ENCODE data around the gene DGUOK. TPM values are rescaled to one million over a fixed set of nuclear protein-coding genes. Genes with fewer than 3 reads are reported as not detected.
"Not testable (repeated sequence)": the region's sequence is repeated elsewhere in the genome, so short reads cannot be mapped to it uniquely, and the experiment has no call there.

Gene DGUOK
- total RNA-seq, 2 experiments from 2014 or later = 96.4 to 103 TPM

GRCh38 chr2:73886357-73886756, 40.3 kb upstream of the DGUOK start:
- ATAC-seq = peak; percentile 88

GRCh38 chr2:73887596-73888353, 38.9 kb upstream of the DGUOK start:
- ChIA-PET POLR2A (interaction anchor here (0.7 to 1.2 kb wide), 4 partner anchors 8 to 514 kb away, joined by 3 to 6 read pairs (median 4); partner anchors contain the start of gene BOLA3), CTCF (interaction anchor here (0.8 to 1.6 kb wide), 2 partner anchors 64 to 290 kb away, joined by 4 to 7 read pairs; no protein-coding TSS in a partner anchor)
- H3K4me3 Mint-ChIP-seq; H3K27ac Mint-ChIP-seq; H3K27me3 Mint-ChIP-seq; H3K9me3 Mint-ChIP-seq; intact Hi-C loops (cut with micrococcal nuclease); H3K36me3 Mint-ChIP-seq (ENCODE audit: low read depth): not testable (repeated sequence)
- DNase-seq (peak; percentile 45), ATAC-seq (peak; percentile 61)
- H3K4me1 Mint-ChIP-seq (ENCODE audit: low read depth) = peaks cover 27% of the 10 kb centered on the region

More at GRCh38 chr2:73886357-73886756, 40.3 kb upstream of the DGUOK start:
- no peak overlapping the region for H3K4me3 Mint-ChIP-seq
- H3K4me1 Mint-ChIP-seq (ENCODE audit: low read depth) = peaks cover 27% of the 10 kb centered on the region
- peaks cover 3% of the 10 kb centered on the region for H3K36me3 Mint-ChIP-seq (ENCODE audit: low read depth)
- intact Hi-C loops (cut with micrococcal nuclease) = no loop called here
- peaks cover 3% of the 10 kb centered on the region for H3K27me3 Mint-ChIP-seq
- peak overlapping the region; percentile 47 for H3K27ac Mint-ChIP-seq
- TF ChIP-seq, protein P1, sequence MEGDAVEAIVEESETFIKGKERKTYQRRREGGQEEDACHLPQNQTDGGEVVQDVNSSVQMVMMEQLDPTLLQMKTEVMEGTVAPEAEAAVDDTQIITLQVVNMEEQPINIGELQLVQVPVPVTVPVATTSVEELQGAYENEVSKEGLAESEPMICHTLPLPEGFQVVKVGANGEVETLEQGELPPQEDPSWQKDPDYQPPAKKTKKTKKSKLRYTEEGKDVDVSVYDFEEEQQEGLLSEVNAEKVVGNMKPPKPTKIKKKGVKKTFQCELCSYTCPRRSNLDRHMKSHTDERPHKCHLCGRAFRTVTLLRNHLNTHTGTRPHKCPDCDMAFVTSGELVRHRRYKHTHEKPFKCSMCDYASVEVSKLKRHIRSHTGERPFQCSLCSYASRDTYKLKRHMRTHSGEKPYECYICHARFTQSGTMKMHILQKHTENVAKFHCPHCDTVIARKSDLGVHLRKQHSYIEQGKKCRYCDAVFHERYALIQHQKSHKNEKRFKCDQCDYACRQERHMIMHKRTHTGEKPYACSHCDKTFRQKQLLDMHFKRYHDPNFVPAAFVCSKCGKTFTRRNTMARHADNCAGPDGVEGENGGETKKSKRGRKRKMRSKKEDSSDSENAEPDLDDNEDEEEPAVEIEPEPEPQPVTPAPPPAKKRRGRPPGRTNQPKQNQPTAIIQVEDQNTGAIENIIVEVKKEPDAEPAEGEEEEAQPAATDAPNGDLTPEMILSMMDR (IDR thresholded peaks at IDR 0.05) = no peak
- DNase-seq = peak; percentile 90
- CTCF ChIA-PET = interaction anchor here (1.6 to 1.8 kb wide), 2 partner anchors 22 to 63 kb away, joined by 5 to 7 read pairs; no protein-coding TSS in a partner anchor
- POLR2A ChIA-PET = no interaction called here
- peaks cover 3% of the 10 kb centered on the region for H3K9me3 Mint-ChIP-seq

DNA sequence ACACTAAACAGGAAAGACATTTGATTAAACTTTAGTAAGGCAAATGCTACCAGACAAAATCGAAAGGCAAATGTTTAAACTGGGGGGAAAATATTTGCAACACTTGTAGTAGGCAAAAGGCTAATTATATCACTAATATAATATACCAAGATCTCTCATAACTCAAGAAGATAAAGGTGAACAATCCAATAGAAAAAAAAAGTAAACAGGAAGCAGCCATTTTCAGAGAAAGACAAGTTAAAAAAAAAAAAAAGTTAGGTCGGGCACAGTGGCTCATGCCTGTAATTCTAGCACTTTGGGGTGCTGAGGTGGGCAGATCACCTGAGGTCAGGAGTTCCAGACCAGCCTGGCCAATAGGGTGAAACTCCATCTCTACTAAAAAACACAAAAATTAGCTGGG, 38.3 kb upstream of the DGUOK start:
- TF ChIP-seq, protein P1 (IDR thresholded peaks at IDR 0.05) = no peak
- H3K4me3 Mint-ChIP-seq = no peak overlapping the region
- peaks cover 3% of the 10 kb centered on the region for H3K36me3 Mint-ChIP-seq (ENCODE audit: low read depth)
- H3K27ac Mint-ChIP-seq = peak overlapping the region; percentile 32
- peaks cover 27% of the 10 kb centered on the region for H3K4me1 Mint-ChIP-seq (ENCODE audit: low read depth)
- CTCF ChIA-PET = no interaction called here
- POLR2A ChIA-PET = interaction anchor here (1.2 kb wide), 1 partner anchor 259 kb away, joined by 4 read pairs; the partner anchor contains the start of gene BOLA3
- ATAC-seq (no peak), DNase-seq (no peak)
- intact Hi-C loops (cut with micrococcal nuclease) = no loop called here
- peaks cover 3% of the 10 kb centered on the region for H3K9me3 Mint-ChIP-seq
- H3K27me3 Mint-ChIP-seq = peaks cover under 1% of the 10 kb centered on the region

DNA sequence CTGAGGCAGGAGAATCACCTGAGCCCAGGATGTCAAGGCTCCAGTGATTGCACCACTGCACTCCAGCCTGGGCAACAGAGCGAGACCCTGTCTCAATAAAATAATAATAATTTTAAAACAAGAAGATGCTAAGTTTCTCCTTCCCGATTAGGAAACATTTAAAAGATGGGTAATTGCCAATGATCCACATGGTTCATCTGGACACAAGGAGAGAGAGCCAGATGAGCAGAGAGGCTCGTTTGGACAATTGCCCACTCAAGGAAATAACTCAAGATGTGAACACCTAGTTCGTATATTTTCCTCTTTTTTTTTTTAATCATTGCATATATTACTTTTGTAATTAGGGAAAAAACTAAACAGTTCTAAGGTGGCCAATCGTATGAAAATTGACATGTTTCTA, 37.5 kb upstream of the DGUOK start:
- TF ChIP-seq, protein P1 (IDR thresholded peaks at IDR 0.05) = no peak
- Mint-ChIP-seq H3K27ac (no peak overlapping the region), H3K4me3 (no peak overlapping the region), H3K4me1 (ENCODE audit: low read depth) (peaks cover 28% of the 10 kb centered on the region), H3K27me3 (no peaks in the 10 kb centered on the region), H3K9me3 (peaks cover 3% of the 10 kb centered on the region), H3K36me3 (ENCODE audit: low read depth) (peaks cover 3% of the 10 kb centered on the region)
- ChIA-PET CTCF (no interaction called here), POLR2A (no interaction called here)
- ATAC-seq = no peak
- DNase-seq = no peak
- intact Hi-C loops (cut with micrococcal nuclease) = no loop called here

DNA sequence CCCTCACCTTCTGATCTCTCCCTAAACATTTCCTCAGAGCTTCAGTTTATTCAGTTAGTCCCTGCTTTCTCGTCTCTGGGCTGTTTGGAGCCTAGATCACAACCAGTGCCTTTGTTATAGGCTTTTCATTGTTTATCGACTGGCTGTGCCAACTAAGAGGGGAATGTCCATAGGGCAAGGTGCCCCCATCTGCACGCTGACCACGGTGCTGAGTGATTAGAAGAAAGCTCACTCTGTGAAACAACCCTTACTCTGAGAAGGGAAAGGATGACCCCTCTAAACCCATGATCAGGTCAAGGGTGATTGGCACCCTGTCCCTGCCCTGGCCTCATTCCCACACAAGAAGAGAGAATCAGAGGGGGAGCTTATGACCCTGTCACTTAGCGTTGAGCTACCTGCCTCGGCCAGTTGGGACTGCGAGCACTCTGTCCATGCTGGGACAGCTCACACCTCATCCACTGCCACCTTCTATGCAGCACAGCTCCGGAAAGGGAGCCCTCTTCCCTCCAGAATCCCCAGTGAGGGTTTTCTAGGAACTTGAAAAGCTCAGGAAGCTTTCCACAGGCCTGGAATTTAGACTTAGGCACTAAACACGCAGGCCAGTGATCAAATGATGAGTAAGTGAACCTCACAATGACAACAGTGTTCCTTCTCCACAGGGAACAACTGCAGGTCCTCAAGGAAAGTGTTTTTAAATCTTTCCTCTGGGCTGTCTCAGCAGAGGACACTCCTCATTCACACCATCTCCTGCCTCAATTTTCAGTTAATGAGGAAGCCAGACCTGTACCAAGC, 36.2 kb upstream of the DGUOK start:
- peaks cover 3% of the 10 kb centered on the region for H3K36me3 Mint-ChIP-seq (ENCODE audit: low read depth)
- H3K27ac Mint-ChIP-seq = no peak overlapping the region
- intact Hi-C loops (cut with micrococcal nuclease) = no loop called here
- POLR2A ChIA-PET = no interaction called here
- H3K27me3 Mint-ChIP-seq = no peaks in the 10 kb centered on the region
- peaks cover 3% of the 10 kb centered on the region for H3K9me3 Mint-ChIP-seq
- CTCF ChIA-PET = interaction anchor here (1.0 to 1.2 kb wide), 3 partner anchors 17 to 67 kb away, joined by 3 to 4 read pairs (median 4); no protein-coding TSS in a partner anchor
- H3K4me1 Mint-ChIP-seq (ENCODE audit: low read depth) = peaks cover 37% of the 10 kb centered on the region
- DNase-seq (no peak), ATAC-seq (no peak)
- H3K4me3 Mint-ChIP-seq = no peak overlapping the region
- TF ChIP-seq, protein P1 (IDR thresholded peaks at IDR 0.05) = no peak
